Cardiac septum (tissue), 1 donor: ENCODE measurements around the gene EHBP1L1. TPM values are rescaled to one million over a fixed set of nuclear protein-coding genes. Genes with fewer than 3 reads are reported as not detected.
"Not testable (repeated sequence)": the region's sequence is repeated elsewhere in the genome, so short reads cannot be mapped to it uniquely, and the experiment has no call there.

Experiments used
- DNase-seq: peaks from one replicate; pipeline ENCODE4 v3.0.0-alpha.2; 2020; ENCODE audit warnings: low spot score
- intact Hi-C: fragments of 100-400 bp; cut with DNase I; formaldehyde crosslinking; loops from one replicate; pipeline ENCODE4 v1.14.0; 2022
- total RNA-seq: library from RNA; stranded (reverse); fragmentation: NEBNext Ultra II Directional; extraction: Animal tissue kit (Norgen Biotek cat#: 25700); gene quantifications from one replicate; pipeline ENCODE4 v1.2.1, GENCODE V29; 2021
- donor health status: DM: no; HTN: no; CAD: no.

The EHBP1L1 gene
- total RNA-seq, 1 donor from 2014 or later, result 174 TPM

- DNase-seq, result no peak
- intact Hi-C loops, result loop anchor here (2.0 kb wide), 1 partner anchor 14 kb away; the partner anchor contains the start of gene FAM89B
Observed at GRCh38 chr11:65558930-65559509, 16.8 kb upstream of the EHBP1L1 start.

- intact Hi-C loops, result loop anchor here (2.0 kb wide), 1 partner anchor 13 kb away; the partner anchor contains the start of gene FAM89B
- DNase-seq, result no peak
Observed at GRCh38 chr11:65559535-65559934, 16.3 kb upstream of the EHBP1L1 start.

GRCh38 chr11:65559951-65560537 is 15.8 kb upstream of the EHBP1L1 start:
- intact Hi-C loops, result loop anchor here (2.0 kb wide), 1 partner anchor 13 kb away; the partner anchor contains the start of gene FAM89B
- DNase-seq, result no peak

DNA sequence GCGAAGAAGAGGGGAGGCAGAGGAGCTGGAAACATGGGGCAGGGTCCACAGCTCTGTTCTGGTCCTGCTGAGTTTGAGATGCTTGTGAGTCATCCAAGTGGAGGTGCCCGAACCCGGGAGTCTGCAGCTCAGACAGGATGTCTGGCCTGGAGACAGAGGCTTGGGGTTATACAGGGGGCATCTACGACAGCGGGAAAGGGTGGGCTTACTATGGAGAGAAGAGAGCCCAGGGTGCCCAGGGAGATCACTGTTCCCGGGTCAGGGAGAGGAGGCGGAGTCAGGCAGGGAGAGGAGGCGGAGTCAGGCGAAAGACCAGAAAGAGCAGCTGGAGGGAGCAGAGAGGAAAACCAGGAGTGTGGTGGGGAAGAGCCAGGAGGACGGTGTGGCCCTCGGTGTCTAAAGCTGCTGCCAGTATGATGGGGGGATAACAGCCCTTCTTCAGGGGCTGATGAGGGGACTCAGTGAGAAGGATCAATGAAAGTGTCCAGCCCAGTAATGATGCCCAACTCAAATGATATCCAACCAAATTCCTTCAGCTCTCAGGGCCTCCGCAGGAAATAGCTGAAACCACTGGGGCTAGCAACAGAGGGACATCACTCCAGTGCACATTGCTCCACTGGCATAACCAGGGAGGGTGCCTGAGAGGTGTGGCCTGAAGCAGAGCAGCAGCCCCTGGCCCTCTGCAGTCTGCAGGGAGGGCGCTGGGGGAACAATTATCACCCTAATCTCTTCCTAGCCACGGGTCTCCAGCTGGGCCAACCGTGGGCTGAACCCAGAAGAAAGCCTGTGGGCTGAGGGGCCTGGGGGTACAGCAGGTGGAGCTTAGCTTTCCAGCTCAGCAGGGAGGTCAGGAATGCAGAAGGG is 15.1 kb upstream of the EHBP1L1 start:
- intact Hi-C loops, result no loop called here
- DNase-seq, result no peak

DNA sequence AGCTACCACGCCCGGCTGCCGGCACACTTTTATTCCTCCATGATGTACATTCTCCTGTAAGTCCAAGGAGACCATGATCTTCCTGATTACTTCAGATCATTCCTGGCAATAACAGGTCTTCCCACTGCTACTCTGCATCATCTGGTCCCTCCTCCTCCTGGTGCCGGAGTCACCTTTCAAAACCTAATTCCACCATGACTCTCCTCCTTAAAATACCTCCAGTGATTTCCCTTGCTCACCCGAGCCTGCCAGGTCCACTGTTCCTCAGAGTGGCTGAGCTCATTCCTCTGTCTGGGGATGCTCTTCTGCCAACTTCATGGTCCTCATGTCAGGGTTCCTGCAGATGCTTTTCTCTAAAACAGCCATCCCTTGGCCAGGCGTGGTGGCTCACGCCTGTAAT is 13.8 kb upstream of the EHBP1L1 start:
- intact Hi-C loops, result no loop called here
- DNase-seq, result no peak

GRCh38 chr11:65562788-65563187 is 13.1 kb upstream of the EHBP1L1 start:
- no peak for DNase-seq
- intact Hi-C loops, result no loop called here

DNA sequence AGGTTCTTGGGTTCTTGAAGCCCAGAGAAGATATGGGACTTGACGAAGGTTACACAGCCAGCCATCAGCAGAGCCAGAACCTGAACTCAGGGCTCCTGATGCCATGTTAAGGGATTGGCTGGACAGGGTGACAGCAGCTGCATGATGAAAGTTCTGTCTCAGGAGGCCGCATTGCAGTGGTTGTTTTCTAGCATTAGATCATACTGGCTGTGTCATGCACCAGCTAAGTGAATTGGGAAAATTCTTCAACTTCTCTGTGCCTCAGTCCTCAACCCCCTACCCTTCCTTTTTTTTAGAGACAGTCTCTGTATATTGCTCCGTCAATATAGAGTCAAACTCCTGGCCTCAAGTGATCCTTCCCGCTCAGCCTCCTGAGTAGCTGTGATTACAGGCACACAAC is 12.3 kb upstream of the EHBP1L1 start:
- DNase-seq, result no peak
- intact Hi-C loops, result no loop called here

- DNase-seq, intact Hi-C loops: not testable (repeated sequence)
Observed at GRCh38 chr11:65564879-65565559, 10.8 kb upstream of the EHBP1L1 start.

DNA sequence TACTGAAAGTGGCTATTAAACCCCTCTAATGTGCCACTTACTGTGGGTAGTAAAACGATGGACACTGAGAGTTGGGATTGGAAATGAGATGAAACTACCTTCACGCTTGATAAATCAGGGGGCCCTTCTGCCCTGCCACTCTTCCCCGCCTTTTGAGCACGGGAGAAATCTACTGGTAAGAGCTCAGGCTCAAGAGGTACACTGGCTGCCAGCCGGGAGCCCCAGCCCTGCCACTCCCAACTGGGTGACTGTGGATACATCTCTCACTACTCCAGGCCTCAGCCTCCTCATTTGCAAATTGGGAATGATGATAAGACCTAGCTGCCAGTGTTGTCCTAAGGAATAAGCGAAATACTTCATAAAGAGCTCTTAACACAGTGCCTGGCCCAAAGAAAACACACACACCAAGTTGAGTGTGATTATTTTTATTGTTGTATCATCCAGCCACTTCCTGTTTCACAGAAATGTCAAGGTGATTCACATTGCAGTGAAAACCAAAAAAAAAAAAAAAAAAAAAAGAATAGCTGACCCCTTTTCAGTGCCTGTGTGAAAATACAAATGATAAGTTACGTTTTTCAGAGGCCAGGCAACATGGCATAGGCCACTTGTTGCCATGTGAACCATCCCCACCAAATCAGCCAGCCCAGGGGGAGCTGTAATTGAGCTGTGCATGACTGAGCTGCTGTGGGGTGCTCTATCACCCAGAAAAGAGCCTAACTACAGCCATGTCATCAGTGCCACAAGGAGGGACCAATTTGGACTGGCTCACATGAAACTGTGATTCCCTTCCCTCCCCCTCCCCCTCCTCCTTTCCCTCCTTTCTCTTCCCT is 10.0 kb upstream of the EHBP1L1 start:
- intact Hi-C loops, result no loop called here
- no peak for DNase-seq

GRCh38 chr11:65569164-65569972 is 6.5 kb upstream of the EHBP1L1 start:
- no peak for DNase-seq
- intact Hi-C loops, result no loop called here

- intact Hi-C loops, result no loop called here
Observed at GRCh38 chr11:65569973-65570918, 5.6 kb upstream of the EHBP1L1 start, which contains the start of gene ZNRD2. Gene ZNRD2 (plus strand): TSS chr11:65570477. CDS start chr11:65570492, 15 bp downstream.

DNA sequence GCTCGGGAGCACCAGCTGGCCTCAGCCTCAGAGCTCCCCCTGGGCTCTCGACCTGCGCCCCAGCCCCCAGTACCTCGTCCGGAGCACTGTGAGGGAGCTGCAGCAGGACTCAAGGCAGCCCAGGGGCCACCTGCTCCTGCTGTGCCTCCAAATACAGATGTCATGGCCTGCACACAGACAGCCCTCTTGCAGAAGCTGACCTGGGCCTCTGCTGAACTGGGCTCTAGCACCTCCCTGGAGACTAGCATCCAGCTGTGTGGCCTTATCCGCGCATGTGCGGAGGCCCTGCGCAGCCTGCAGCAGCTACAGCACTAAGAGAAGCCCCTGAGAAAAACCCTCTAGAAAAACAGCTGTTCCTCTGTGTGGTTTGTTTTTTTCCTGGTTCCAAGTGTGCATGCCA is 4.4 kb upstream of the EHBP1L1 start:
- intact Hi-C loops, result no loop called here

More at GRCh38 chr11:65569973-65570918, 5.6 kb upstream of the EHBP1L1 start, which contains the start of gene ZNRD2:
- DNase-seq, result peak; percentile 99

GRCh38 chr11:65571940-65572339 is 3.9 kb upstream of the EHBP1L1 start:
- no peak for DNase-seq
- intact Hi-C loops, result loop anchor here (2.0 kb wide), 2 partner anchors 13 to 31 kb away; partner anchors contain the start of gene LTBP3

More for the DNA sequence above, 4.4 kb upstream of the EHBP1L1 start:
- no peak for DNase-seq

- DNase-seq, result peak; percentile 95
- intact Hi-C loops, result loop anchor here (2.0 kb wide), 2 partner anchors 14 to 32 kb away; partner anchors contain the start of gene LTBP3
Observed at GRCh38 chr11:65572356-65573051, 3.3 kb upstream of the EHBP1L1 start, which contains the start of gene FAM89B. Gene FAM89B (plus strand): TSS chr11:65572538. CDS start chr11:65572670, 132 bp downstream.

DNA sequence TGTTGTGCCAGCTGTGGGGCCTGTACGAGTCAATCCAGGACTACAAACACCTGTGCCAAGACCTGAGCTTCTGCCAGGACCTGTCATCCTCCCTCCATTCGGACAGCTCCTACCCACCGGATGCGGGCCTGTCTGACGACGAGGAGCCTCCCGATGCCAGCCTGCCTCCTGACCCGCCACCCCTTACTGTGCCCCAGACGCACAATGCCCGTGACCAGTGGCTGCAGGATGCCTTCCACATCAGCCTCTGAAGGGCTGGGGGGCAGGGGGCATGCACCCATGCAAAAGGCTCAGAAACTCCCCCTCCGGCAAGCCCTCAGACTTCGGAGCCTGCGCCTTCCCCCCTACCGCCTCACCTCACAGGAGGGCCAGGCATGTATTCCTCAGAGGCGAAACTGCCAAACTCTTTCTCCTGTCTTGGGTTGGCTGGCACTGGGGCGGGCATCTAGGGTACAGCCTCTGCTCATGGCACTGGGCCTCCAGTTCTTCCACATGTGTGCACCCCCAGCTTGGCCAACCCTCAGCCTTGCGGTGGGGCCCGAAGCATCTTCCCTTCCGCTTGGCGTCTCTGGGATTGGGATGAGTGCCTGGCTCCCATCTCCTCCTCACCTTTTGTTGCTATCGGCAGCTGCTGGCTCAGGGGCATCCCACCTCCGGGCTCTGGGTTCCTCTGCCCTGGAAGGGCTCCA is 2.3 kb upstream of the EHBP1L1 start:
- no peak for DNase-seq
- intact Hi-C loops, result loop anchor here (2.0 kb wide), 3 partner anchors 15 to 33 kb away; partner anchors contain the start of gene LTBP3
